ENCODE data around the gene WASHC3.

Gene WASHC3

GRCh38 chr12:101967506-101967905 is 94.3 kb downstream of the WASHC3 start:
- no peak for DNase-seq (ENCODE audit: low spot score)

DNA sequence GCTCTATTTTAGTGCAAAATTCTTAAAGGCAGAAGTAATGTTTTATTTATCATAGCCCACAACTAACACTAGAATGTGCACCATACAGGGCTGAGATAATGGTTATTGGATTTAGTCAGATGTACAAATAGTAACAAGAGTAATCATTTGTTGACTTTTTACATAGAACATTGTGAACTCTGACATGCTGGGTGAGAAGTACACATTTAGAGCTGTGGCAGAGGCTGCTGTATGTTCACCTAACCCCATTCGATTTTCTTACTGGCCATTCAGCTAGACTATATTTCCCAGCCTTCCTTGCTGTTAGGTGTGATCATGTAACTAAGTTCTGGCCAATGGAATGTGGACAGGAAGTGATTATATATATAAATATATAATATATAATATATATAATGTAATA is 95.3 kb downstream of the WASHC3 start:
- DNase-seq (ENCODE audit: low spot score), result no peak

DNA sequence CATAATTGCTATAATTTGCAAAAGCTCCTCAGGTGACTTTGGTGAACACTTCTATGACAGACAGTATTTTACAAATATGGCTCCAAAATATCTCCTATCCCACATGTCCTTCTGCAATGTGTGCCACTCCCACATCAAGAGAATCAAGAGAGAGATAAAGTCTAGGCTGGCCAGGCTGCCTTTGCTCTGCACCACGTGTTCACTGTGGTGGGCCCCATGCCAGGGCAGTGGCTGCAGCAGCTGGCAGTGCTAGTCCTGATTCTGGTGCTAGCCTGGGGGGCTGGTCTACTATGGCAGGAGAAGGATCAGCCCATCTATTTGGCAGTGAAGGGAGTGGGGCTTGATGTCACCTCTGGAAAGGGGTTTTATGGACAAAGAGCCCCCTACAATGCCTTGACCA is 98.1 kb downstream of the WASHC3 start:
- DNase-seq (ENCODE audit: low spot score), result no peak
